RWPE1 (cell line): ENCODE data around the gene PCDH9.

Experiments
- CTCF ChIA-PET: fragments of 350-600 bp; sonication (Branson Sonifier 250); formaldehyde crosslinking; extraction: SDS; loops from one replicate; lab custom pipeline; 2021; lab: Yijun Ruan, JAX
- POLR2A ChIA-PET: fragments of 400-600 bp; formaldehyde crosslinking; extraction: SDS; loops from one replicate; lab custom pipeline; 2020; ENCODE audit warnings: antibody characterized with exemption; ENCODE audit not compliant: low non-redundant PET; lab: Yijun Ruan, JAX
- DNase-seq: peaks from one replicate; pipeline ENCODE4 v3.0.0; 2012; ENCODE audit warnings: low spot score
- H3K27ac ChIP-seq: fragments of 450-650 bp; 2 replicates; pipeline ENCODE4 v1.5.1; 2017
- CTCF ChIP-seq: fragments of 450-650 bp; conservative IDR thresholded peaks from 2 replicates; pipeline ENCODE4 v1.5.1; 2017; ENCODE audit warnings: low read depth, mild to moderate bottlenecking

Gene PCDH9

DNA sequence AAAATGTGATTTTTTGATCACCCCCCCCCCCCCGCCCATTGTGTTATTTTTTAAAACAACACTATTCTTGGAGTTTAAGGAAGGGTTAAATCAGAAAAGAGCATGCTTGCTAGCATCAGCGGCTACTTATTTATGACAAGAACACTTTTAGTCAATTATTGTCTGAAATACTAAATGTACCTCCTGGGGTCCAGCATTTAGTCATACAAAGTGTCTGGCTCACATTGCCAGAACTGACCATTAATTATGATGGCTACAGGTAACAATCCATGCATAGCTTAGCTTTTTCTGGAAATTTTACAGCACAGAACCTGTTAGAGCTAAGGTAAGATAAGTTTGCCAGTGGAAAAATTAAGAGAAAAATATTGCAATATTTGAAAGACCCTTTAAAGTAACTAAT is 90.1 kb downstream of the PCDH9 start:
- no peak for TF ChIP-seq CTCF
- ChIA-PET POLR2A (no interaction called here), CTCF (no interaction called here)
- H3K27ac ChIP-seq = no peak overlapping the region
- no peak for DNase-seq

DNA sequence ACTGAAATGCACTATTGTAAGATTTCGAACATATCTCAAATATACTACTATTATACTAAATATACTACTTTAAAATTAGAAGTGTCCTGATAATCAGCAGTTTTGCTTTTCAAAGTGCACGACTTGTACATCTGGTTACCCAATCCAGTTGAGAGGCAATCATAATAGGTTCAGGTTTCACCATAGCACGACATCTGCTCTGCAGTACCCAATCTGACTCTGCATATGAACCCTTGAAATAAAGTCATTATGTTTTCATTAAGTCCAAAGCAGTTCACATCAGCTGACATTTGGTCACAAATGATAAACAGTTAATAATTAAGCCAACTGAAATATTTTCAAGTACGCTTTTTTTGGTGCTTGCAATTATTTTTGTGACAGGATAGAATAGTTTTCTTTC is 90.6 kb downstream of the PCDH9 start:
- no peak overlapping the region for H3K27ac ChIP-seq
- DNase-seq = no peak
- POLR2A ChIA-PET = no interaction called here
- CTCF ChIA-PET = no interaction called here
- TF ChIP-seq CTCF = no peak

DNA sequence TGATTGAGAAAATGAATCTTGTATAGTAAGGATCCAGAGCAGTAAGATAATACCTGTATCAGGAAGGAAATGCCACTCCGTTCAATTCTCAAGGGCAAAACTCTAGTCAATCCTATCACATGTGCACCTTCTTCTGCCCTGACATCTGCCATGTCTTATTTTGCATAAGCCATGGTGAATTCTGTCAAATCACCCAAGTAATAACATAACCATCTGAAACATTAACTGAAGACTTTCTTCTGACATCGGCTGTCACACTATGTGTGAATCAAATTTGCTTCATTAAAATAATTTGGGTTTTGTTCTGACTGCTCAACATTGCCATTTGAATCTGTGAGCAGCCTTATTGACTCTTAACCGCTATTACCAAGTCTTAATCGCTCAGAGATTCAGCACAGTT is 91.2 kb downstream of the PCDH9 start:
- ChIA-PET CTCF (no interaction called here), POLR2A (no interaction called here)

DNA sequence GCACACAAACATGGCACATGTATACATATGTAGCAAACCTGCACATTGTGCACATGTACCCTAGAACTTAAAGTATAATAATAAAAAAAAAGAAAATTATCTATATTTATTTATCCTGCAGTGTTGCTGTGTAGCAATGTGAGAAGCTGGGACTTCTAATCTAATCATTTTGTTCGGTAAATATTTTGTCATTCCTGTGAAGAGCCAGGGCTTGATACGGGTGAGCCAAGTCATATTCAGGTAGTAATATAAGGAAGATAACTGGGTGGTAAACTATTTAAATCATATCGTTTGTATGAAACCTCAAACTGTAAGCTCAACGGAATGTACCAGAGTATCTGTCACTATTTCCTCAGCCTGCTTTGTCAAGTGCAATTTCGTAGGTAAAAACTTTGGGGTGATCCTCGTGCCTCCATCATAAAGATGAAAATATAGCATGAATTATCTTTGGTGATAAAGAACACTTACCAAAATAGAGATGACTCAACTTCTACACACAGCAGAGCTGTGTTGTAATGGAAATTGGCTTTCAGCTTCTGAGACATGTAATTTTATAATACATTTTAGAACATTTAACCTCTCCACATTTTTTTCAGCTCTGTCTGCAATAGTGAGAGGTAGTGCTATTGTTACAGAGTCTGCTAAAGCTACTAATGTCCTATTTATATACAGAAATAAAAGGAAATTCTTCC is 92.9 kb downstream of the PCDH9 start:
- DNase-seq = no peak
- CTCF ChIA-PET = interaction anchor here (0.6 kb wide), 1 partner anchor 124 kb away, joined by 4 read pairs; no protein-coding TSS in a partner anchor
- no peak overlapping the region for H3K27ac ChIP-seq
- POLR2A ChIA-PET = no interaction called here
- TF ChIP-seq CTCF = no peak

More for the DNA sequence above, 91.2 kb downstream of the PCDH9 start:
- TF ChIP-seq CTCF = no peak
- DNase-seq = no peak
- no peak overlapping the region for H3K27ac ChIP-seq

DNA sequence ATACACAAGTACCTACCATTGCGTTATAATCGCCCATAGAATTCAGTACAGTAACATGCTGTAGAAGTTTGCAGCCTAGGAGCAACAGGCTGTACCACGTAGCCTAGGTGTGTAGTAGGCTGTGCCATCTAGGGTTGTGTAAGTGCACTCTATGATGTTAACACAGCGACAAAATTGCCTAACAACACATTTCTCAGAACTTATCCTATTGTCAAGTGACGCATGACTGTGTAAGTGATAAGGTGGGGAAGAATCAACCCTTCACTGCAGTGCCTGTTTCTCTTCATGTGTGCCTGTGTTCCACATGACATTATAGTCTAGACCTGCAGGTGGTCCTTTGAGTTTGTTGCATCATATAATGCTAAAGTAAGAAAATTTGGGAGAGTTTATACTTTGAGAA is 94.0 kb downstream of the PCDH9 start:
- POLR2A ChIA-PET = no interaction called here
- DNase-seq = no peak
- CTCF ChIA-PET = no interaction called here
- TF ChIP-seq CTCF = no peak
- no peak overlapping the region for H3K27ac ChIP-seq

DNA sequence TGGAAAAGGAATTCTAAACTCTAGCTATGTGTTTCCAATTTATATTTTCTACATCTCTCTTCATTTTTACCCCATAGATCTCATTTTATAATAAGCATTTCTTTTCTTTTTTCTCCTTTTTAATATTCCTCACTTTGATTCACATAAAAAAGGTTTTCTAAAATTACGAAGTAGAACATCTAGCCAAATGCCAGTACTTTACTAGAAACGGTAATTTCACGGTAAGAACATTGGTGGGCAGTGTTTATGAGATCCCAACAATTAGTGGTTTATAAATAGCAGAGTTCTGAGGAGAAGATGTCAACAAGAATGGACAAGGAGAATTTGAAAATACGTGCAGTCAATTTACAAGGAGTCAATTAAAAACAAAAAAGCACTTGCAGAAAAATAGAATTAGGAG is 94.8 kb downstream of the PCDH9 start:
- no peak for TF ChIP-seq CTCF
- no peak for DNase-seq
- H3K27ac ChIP-seq = no peak overlapping the region
- POLR2A ChIA-PET = no interaction called here
- CTCF ChIA-PET = interaction anchor here (0.6 kb wide), 1 partner anchor 92 kb away, joined by 3 read pairs; no protein-coding TSS in a partner anchor
